Testis (tissue), 2 donors: Measurements from ENCODE around the gene POLD3.

ENCODE experiments used
- POLR2A ChIP-seq: fragments of 450-650 bp; IDR thresholded peaks from one replicate; pipeline ENCODE4 v1.6.1; 2017; ENCODE audit warnings: antibody characterized with exemption, mild to moderate bottlenecking, moderate library complexity
- TF ChIP-seq, protein P1 (sequence below), 3 experiments: fragments of 450-650 bp in 2 of 3; fragments of 200-600 bp in 1 of 3; sonication (generic) in 1 of 3; IDR thresholded peaks; one replicate each; pipeline ENCODE4 v1.5.1; 2016 to 2019; ENCODE audit warnings: antibody characterized with exemption in 3 of 3, mild to moderate bottlenecking in 2 of 3, moderate library complexity in 1 of 3

DNA sequence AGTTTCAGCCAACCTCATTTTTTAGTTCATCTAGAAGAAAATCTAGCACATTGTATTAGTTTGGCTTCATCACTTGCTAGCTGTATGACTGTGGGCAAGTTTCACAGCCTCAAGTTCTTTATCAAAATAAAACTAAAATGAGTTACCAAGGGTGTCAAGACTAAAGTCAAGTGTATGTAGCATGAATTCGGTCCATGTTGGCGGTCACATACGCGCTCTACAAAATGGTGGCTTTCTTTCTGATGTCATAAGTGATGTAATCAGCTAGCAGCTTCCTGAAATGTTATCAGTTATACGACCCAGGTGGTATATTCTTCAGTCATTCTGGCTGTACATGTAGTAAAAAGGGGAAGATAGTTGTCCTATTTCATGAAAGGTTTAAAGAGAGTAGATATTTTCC lies 50.5 kb downstream of the POLD3 start:
- TF ChIP-seq, protein P1, sequence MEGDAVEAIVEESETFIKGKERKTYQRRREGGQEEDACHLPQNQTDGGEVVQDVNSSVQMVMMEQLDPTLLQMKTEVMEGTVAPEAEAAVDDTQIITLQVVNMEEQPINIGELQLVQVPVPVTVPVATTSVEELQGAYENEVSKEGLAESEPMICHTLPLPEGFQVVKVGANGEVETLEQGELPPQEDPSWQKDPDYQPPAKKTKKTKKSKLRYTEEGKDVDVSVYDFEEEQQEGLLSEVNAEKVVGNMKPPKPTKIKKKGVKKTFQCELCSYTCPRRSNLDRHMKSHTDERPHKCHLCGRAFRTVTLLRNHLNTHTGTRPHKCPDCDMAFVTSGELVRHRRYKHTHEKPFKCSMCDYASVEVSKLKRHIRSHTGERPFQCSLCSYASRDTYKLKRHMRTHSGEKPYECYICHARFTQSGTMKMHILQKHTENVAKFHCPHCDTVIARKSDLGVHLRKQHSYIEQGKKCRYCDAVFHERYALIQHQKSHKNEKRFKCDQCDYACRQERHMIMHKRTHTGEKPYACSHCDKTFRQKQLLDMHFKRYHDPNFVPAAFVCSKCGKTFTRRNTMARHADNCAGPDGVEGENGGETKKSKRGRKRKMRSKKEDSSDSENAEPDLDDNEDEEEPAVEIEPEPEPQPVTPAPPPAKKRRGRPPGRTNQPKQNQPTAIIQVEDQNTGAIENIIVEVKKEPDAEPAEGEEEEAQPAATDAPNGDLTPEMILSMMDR (IDR thresholded peaks at IDR 0.05): no peak
- no peak for TF ChIP-seq POLR2A
